ENCODE results near the gene ARHGAP23.

- TF ChIP-seq POLR2A (IDR thresholded peaks at IDR 0.05; ENCODE audit: low read depth, low read length): no peak
- TF ChIP-seq, protein P1, sequence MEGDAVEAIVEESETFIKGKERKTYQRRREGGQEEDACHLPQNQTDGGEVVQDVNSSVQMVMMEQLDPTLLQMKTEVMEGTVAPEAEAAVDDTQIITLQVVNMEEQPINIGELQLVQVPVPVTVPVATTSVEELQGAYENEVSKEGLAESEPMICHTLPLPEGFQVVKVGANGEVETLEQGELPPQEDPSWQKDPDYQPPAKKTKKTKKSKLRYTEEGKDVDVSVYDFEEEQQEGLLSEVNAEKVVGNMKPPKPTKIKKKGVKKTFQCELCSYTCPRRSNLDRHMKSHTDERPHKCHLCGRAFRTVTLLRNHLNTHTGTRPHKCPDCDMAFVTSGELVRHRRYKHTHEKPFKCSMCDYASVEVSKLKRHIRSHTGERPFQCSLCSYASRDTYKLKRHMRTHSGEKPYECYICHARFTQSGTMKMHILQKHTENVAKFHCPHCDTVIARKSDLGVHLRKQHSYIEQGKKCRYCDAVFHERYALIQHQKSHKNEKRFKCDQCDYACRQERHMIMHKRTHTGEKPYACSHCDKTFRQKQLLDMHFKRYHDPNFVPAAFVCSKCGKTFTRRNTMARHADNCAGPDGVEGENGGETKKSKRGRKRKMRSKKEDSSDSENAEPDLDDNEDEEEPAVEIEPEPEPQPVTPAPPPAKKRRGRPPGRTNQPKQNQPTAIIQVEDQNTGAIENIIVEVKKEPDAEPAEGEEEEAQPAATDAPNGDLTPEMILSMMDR (IDR thresholded peaks at IDR 0.05; ENCODE audit: extremely low read depth in 1 of 2, insufficient read depth in 1 of 2, low read depth in 1 of 2, low read length in 2 of 2): no peak
- TF ChIP-seq POLR2AphosphoS5 (IDR thresholded peaks at IDR 0.05; ENCODE audit: insufficient read depth, low read depth, low read length): no peak
- no peak for TF ChIP-seq EZH2 (IDR thresholded peaks at IDR 0.05; ENCODE audit: borderline replicate concordance, low read depth, low read length, severe bottlenecking)
Measured at GRCh38 chr17:38426441-38426840, 1.8 kb upstream of the ARHGAP23 start.
